Stimulated activated CD8-positive, alpha-beta memory T cell treated with anti-CD3 and anti-CD28 coated beads, Interleukin-7, amount 100 ng/mL, for 1 hour (primary cell): ENCODE measurements around the gene TMEM174.
"Not testable (repeated sequence)": the region's sequence is repeated elsewhere in the genome, so short reads cannot be mapped to it uniquely, and the experiment has no call there.

Source experiments
- DNase-seq, 2 donors: peaks; one replicate each; pipeline ENCODE4 v3.0.0-alpha.2; 2020; ENCODE audit warnings: low read depth in 2 of 2

Gene TMEM174

GRCh38 chr5:73196201-73196600 is 23.2 kb downstream of the TMEM174 start:
- DNase-seq: no peak

DNA sequence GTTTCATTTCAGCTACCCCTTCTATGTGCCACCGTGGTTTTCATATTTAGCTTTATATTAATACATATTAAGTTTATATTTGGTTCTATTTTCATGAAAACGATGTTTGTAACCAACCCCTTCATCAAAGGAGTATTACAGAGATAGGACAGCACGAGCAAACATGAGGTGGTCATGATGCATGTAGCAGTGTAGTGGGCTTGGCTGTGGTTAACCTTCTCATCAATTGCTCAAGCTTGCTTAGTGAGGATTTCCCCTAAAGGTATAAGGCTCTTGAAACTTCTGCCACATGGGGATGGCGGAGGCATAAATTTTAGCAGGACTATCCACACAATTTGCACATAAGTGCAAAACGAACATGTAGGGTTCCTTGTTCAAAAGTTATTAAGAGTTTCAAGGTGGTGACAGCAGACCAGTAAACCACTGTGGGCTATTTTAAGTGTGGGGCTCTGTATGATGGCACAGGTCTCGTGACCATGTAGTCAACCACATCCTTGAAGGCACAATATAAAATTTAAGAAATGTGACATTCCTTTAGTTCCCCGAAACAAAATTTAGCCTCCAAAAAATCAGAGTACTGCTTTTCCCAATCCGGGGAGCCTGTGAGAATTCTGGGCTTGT is 24.8 kb downstream of the TMEM174 start:
- DNase-seq: no peak

DNA sequence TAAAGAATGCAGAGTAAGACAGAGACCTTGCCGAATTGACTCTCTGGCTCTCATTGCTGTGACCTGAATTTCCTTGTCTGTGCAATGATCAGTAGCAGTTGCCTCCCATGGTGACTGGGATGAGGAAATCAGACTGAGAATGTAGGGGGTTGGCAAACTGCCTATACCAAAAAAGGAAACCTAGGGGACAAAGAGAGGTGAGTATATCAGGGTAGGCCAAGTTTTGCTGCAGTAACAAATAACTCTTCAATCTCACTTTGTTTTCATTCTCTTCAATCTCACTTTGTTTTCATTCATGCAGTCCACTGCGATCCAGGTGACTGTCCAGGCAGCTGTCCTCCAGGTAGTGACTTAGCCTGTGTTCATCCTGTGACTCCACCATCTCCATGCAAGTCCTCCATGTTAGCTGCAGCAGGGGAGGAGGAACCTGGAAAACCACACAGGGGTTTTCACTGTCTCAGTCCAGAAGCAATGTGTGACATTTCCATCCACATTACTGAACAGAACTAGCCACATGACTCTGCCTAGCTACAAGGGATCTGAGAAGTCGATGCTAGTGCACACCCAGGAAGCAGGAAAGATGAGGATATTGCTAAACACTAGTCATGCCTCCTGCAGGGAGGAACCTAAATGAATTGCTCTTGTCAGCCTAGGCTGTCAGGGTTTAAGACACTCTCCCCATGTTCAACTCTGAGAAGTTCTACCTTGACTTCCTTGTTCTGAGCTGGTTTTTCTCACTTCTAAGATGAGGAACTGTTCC is 26.0 kb downstream of the TMEM174 start:
- DNase-seq: no peak

- DNase-seq: no peak
These were observed 26.7 kb downstream of the TMEM174 start for GRCh38 chr5:73199671-73200070.

GRCh38 chr5:73201547-73202513 is 28.8 kb downstream of the TMEM174 start:
- peak; percentile 36 to 49 for DNase-seq

DNA sequence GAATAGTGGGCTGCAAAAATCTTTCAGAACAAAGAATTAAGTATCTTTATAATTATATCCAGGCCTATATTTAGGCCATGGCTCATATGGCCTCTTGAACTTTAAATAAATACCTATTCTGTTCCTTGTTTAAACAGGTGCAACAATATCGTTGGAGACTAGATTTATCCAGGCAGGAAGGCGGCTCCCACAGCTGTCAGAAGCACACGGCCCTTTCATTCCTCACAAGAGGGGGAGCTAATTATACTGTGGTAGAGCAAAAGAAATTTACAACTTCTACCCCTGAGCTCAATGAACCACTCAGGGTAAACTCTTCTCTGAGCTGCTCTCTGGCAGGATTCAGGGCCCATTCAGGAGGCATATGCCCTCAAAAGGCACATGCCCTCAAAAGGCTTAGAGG is 31.3 kb downstream of the TMEM174 start:
- DNase-seq: no peak

GRCh38 chr5:73204733-73205132 is 31.7 kb downstream of the TMEM174 start:
- DNase-seq: no peak

GRCh38 chr5:73205305-73205704 is 32.3 kb downstream of the TMEM174 start:
- DNase-seq: no peak

DNA sequence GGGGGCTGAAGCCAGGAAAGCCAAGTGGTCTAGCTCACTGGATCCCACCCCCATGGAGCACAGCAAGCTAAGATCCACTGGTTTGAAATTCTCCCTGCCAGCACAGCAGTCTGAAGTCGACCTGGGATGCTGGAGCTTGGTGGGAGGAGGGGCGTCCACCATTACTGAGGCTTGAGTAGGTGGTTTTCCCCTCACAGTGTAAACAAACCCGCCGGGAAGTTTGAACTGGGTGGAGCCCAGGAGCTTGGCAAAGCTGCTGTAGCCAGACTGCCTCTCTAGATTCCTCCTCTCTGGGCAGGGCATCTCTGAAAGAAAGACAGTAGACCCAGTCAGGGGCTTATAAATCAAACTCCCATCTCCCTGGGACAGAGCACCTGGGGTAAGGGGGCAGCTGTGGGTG is 34.2 kb downstream of the TMEM174 start:
- DNase-seq: not testable (repeated sequence)

DNA sequence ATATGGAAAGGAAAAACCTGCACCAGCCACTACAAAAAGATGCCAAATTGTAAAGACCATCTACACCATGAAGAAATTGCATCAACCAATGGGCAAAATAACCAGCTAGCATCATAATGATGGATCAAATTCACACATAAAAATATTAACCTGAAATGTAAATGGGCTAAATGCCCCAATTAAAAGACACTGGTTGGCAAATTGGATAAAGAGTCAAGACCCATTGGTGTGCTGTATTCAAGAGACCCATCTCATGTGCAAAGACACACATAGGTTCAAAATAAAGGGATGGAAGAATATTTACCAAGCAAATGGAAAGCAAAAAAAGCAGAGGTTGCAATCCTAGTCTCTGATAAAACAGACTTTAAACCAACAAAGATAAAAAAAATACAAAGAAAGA is 36.1 kb downstream of the TMEM174 start:
- DNase-seq: not testable (repeated sequence)

- DNase-seq: not testable (repeated sequence)
These were observed 39.7 kb downstream of the TMEM174 start for GRCh38 chr5:73212693-73213092.

GRCh38 chr5:73213566-73213998 is 40.6 kb downstream of the TMEM174 start:
- no peak for DNase-seq

DNA sequence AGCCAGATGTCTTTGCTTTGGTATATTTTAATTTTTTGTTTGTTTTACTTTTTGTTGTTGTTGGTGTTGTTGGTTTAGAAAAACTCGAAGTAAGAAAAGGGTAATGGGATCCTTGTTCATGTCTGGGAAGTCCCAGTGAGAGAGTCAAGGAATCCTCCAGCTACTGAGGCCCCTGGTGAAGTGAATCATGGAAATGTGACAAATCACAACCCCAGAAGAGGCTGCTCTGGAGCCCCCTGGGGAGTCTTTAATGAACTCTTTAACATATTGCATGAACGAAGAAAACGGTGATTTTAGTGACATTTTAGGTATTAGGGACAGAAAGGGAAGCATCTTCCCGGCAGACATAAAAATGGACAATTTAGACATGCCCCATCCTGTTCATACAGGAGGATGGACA is 41.3 kb downstream of the TMEM174 start:
- DNase-seq: no peak

- DNase-seq: no peak
These were observed 42.0 kb downstream of the TMEM174 start for GRCh38 chr5:73214996-73215395.

GRCh38 chr5:73215531-73215890 is 42.5 kb downstream of the TMEM174 start:
- no peak for DNase-seq

- DNase-seq: peak; percentile 21 to 24
These were observed 43.1 kb downstream of the TMEM174 start for GRCh38 chr5:73215891-73216610.

- no peak for DNase-seq
These were observed 45.7 kb downstream of the TMEM174 start for GRCh38 chr5:73218552-73219171.

- not testable (repeated sequence) for DNase-seq
These were observed 46.3 kb downstream of the TMEM174 start for GRCh38 chr5:73219336-73219735.

DNA sequence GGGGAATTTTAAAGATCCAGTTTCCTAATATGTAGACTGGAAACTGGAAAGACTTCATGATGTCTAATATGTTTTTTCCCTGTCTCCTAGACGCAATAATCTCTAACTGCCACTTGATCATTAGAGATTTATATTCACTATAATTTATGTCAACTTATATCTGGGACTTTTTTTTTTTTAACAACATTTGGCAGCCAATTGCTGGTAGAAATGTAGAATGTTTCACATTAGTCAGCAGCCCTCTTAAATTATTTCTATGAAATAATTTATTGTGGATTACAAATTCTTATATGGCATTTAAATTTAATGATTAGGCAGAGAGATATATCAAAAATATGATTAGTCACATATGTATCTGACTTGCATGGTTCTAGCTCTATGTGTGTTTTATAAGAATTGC is 48.2 kb downstream of the TMEM174 start:
- DNase-seq: no peak

GRCh38 chr5:73221726-73222125 is 48.7 kb downstream of the TMEM174 start:
- DNase-seq: no peak

- DNase-seq: no peak
These were observed 49.2 kb downstream of the TMEM174 start for GRCh38 chr5:73222173-73222572.
